Neural cell (in vitro differentiated cells): ENCODE data around the gene TMEM200B. TPM values are rescaled to one million over a fixed set of nuclear protein-coding genes. Genes with fewer than 3 reads are reported as not detected.

ENCODE experiments used
- H2AFZ ChIP-seq: fragments of 200-600, 300-800 bp; sonication (generic), shearing (Covaris generic); 2 replicates; pipeline ENCODE4 v1.6.0; 2014; ENCODE audit warnings: low read depth, mild to moderate bottlenecking, antibody characterized with exemption, low read length, moderate library complexity
- H3F3A ChIP-seq: fragments of 200-600 bp; shearing (Covaris generic); 2 replicates; pipeline ENCODE4 v1.6.1; 2016; ENCODE audit warnings: mild to moderate bottlenecking, moderate library complexity, mixed read lengths, antibody characterized with exemption, low read length; ENCODE audit not compliant: insufficient read depth, poor library complexity, severe bottlenecking
- H3K27ac ChIP-seq: fragments of 200-600, 300-800 bp; sonication (generic), shearing (Covaris generic); 2 replicates; pipeline ENCODE4 v1.5.1; 2014; ENCODE audit warnings: mild to moderate bottlenecking, low read length, moderate library complexity
- H3K27me3 ChIP-seq: fragments of 300-800, 200-600 bp; sonication (generic), shearing (Covaris generic); 2 replicates; pipeline ENCODE4 v1.6.0; 2014; ENCODE audit warnings: mild to moderate bottlenecking, low read depth, low read length, moderate library complexity; ENCODE audit not compliant: insufficient read depth
- H3K36me3 ChIP-seq: fragments of 300-800, 200-600 bp; sonication (generic), shearing (Covaris generic); 2 replicates; pipeline ENCODE4 v1.5.1; 2014; ENCODE audit warnings: mild to moderate bottlenecking, antibody characterized with exemption, low read length, moderate library complexity; ENCODE audit not compliant: insufficient read depth
- H3K4me2 ChIP-seq: fragments of 300-800, 200-600 bp; sonication (generic), shearing (Covaris generic); 2 replicates; pipeline ENCODE4 v1.6.0; 2014; ENCODE audit warnings: mild to moderate bottlenecking, low read length
- H3K4me3 ChIP-seq: fragments of 300-800, 200-600 bp; sonication (generic), shearing (Covaris generic); 2 replicates; pipeline ENCODE4 v1.5.1; 2014; ENCODE audit warnings: mild to moderate bottlenecking, low read length, moderate library complexity
- H3K79me2 ChIP-seq: fragments of 200-600 bp; shearing (Covaris generic); replicated peaks from 2 replicates; pipeline ENCODE4 v1.6.0; 2014; ENCODE audit warnings: mild to moderate bottlenecking, low read length, moderate library complexity; ENCODE audit not compliant: insufficient read depth
- H3K9ac ChIP-seq: fragments of 300-800, 200-600 bp; sonication (generic), shearing (Covaris generic); 2 replicates; pipeline ENCODE4 v1.6.1; 2016; ENCODE audit warnings: mild to moderate bottlenecking, low read length, mixed read lengths
- H3K9me2 ChIP-seq: fragments of 200-600 bp; shearing (Covaris generic); 2 replicates; pipeline ENCODE4 v1.6.1; 2016; ENCODE audit warnings: mild to moderate bottlenecking, low read length, mixed read lengths; ENCODE audit not compliant: insufficient read depth
- H3K9me3 ChIP-seq: fragments of 200-600, 300-800 bp; sonication (generic), shearing (Covaris generic); 2 replicates; pipeline ENCODE4 v1.6.1; 2016; ENCODE audit warnings: mild to moderate bottlenecking, mixed run types, low read length, moderate library complexity, mixed read lengths
- H4K20me1 ChIP-seq: fragments of 200-600 bp; shearing (Covaris generic); 2 replicates; pipeline ENCODE4 v1.6.1; 2016; ENCODE audit warnings: mild to moderate bottlenecking, mixed run types; ENCODE audit not compliant: insufficient read depth
- EP300 ChIP-seq: fragments of 450-650 bp; conservative IDR thresholded peaks from 2 replicates; pipeline ENCODE4 v1.6.1; 2014; ENCODE audit warnings: antibody characterized with exemption, mild to moderate bottlenecking, moderate library complexity; ENCODE audit not compliant: poor library complexity, severe bottlenecking
- EZH2 ChIP-seq: fragments of 200-600, 300-800 bp; shearing (Covaris generic), sonication (generic); IDR thresholded peaks from 2 replicates; pipeline ENCODE4 v1.6.1; 2014; ENCODE audit warnings: antibody characterized with exemption, low read length, borderline replicate concordance, mild to moderate bottlenecking; ENCODE audit not compliant: insufficient read depth, poor library complexity, severe bottlenecking
- MXI1 ChIP-seq: fragments of 450-650 bp; conservative IDR thresholded peaks from 2 replicates; pipeline ENCODE4 v1.6.1; 2014; ENCODE audit warnings: antibody characterized with exemption, mild to moderate bottlenecking; ENCODE audit not compliant: poor library complexity, severe bottlenecking
- POLR2AphosphoS5 ChIP-seq: IDR thresholded peaks from 2 replicates; pipeline ENCODE4 v1.6.1; 2012
- RAD21 ChIP-seq: fragments of 450-650 bp; conservative IDR thresholded peaks from 2 replicates; pipeline ENCODE4 v1.6.1; 2014; ENCODE audit warnings: antibody characterized with exemption, mild to moderate bottlenecking, moderate library complexity
- SMC3 ChIP-seq: fragments of 450-650 bp; conservative IDR thresholded peaks from 2 replicates; pipeline ENCODE4 v1.6.1; 2014; ENCODE audit warnings: antibody characterized with exemption, mild to moderate bottlenecking, moderate library complexity; ENCODE audit not compliant: poor library complexity
- TAF1 ChIP-seq: IDR thresholded peaks from 2 replicates; pipeline ENCODE4 v1.6.1; 2012; ENCODE audit warnings: low read depth
- polyA plus RNA-seq: library from polyadenylated mRNA; depleted of rRNA; stranded (reverse); fragments of >200 nt; gene quantifications from 2 replicates; pipeline ENCODE4 v1.2.3, GENCODE V29; 2014
- TF ChIP-seq, protein P1 (sequence below): IDR thresholded peaks from 2 replicates; pipeline ENCODE4 v1.6.1; 2012; ENCODE audit warnings: borderline replicate concordance
- TF ChIP-seq, protein P2 (sequence below): fragments of 450-650 bp; IDR thresholded peaks from 2 replicates; pipeline ENCODE4 v1.5.1; 2014; ENCODE audit warnings: antibody characterized with exemption, mild to moderate bottlenecking, moderate library complexity; ENCODE audit not compliant: poor library complexity, severe bottlenecking

TMEM200B gene
- polyA plus RNA-seq, 1 donor from 2014 or later, result 0.11 TPM

DNA sequence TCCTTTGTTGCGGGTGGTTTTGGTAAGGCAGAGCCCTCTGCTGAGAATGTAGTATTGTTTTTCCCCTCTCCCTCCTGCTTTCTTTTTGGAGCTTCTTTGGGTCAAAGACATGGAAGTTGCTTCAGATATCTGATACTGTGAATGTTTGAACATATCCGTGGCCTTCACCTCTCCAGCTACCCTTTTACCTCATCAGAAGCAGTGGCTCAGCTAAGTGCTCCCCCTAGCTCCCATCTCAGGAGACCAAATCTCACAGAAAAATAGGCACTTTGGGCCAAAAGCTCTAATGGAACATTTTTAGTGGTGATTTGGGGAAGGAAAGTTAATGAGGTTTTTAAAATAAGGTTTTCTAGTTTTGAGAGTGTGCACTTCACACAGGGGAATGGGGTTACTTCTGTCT is 6.3 kb downstream of the TMEM200B start:
- H3K36me3 ChIP-seq, result peaks cover 4% of the 10 kb centered on the region
- peaks cover 24% of the 10 kb centered on the region for H3K27me3 ChIP-seq
- H3K4me2 ChIP-seq, result no peak overlapping the region
- no peak overlapping the region for H2AFZ ChIP-seq
- no peaks in the 10 kb centered on the region for H3K9me3 ChIP-seq
- H4K20me1 ChIP-seq, result no peaks in the 10 kb centered on the region
- H3K9ac ChIP-seq, result no peak overlapping the region
- H3K4me3 ChIP-seq, result no peak overlapping the region
- TF ChIP-seq RAD21, result no peak
- TF ChIP-seq TAF1, result no peak
- TF ChIP-seq, protein P1, sequence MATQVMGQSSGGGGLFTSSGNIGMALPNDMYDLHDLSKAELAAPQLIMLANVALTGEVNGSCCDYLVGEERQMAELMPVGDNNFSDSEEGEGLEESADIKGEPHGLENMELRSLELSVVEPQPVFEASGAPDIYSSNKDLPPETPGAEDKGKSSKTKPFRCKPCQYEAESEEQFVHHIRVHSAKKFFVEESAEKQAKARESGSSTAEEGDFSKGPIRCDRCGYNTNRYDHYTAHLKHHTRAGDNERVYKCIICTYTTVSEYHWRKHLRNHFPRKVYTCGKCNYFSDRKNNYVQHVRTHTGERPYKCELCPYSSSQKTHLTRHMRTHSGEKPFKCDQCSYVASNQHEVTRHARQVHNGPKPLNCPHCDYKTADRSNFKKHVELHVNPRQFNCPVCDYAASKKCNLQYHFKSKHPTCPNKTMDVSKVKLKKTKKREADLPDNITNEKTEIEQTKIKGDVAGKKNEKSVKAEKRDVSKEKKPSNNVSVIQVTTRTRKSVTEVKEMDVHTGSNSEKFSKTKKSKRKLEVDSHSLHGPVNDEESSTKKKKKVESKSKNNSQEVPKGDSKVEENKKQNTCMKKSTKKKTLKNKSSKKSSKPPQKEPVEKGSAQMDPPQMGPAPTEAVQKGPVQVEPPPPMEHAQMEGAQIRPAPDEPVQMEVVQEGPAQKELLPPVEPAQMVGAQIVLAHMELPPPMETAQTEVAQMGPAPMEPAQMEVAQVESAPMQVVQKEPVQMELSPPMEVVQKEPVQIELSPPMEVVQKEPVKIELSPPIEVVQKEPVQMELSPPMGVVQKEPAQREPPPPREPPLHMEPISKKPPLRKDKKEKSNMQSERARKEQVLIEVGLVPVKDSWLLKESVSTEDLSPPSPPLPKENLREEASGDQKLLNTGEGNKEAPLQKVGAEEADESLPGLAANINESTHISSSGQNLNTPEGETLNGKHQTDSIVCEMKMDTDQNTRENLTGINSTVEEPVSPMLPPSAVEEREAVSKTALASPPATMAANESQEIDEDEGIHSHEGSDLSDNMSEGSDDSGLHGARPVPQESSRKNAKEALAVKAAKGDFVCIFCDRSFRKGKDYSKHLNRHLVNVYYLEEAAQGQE, result no peak
- TF ChIP-seq, protein P2, sequence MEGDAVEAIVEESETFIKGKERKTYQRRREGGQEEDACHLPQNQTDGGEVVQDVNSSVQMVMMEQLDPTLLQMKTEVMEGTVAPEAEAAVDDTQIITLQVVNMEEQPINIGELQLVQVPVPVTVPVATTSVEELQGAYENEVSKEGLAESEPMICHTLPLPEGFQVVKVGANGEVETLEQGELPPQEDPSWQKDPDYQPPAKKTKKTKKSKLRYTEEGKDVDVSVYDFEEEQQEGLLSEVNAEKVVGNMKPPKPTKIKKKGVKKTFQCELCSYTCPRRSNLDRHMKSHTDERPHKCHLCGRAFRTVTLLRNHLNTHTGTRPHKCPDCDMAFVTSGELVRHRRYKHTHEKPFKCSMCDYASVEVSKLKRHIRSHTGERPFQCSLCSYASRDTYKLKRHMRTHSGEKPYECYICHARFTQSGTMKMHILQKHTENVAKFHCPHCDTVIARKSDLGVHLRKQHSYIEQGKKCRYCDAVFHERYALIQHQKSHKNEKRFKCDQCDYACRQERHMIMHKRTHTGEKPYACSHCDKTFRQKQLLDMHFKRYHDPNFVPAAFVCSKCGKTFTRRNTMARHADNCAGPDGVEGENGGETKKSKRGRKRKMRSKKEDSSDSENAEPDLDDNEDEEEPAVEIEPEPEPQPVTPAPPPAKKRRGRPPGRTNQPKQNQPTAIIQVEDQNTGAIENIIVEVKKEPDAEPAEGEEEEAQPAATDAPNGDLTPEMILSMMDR, result no peak
- no peak for TF ChIP-seq POLR2AphosphoS5
- no peak for TF ChIP-seq EZH2
- no peak for TF ChIP-seq EP300
- no peaks in the 10 kb centered on the region for H3K79me2 ChIP-seq
- no peak overlapping the region for H3K27ac ChIP-seq
- no peaks in the 10 kb centered on the region for H3F3A ChIP-seq
- H3K9me2 ChIP-seq, result no peaks in the 10 kb centered on the region

DNA sequence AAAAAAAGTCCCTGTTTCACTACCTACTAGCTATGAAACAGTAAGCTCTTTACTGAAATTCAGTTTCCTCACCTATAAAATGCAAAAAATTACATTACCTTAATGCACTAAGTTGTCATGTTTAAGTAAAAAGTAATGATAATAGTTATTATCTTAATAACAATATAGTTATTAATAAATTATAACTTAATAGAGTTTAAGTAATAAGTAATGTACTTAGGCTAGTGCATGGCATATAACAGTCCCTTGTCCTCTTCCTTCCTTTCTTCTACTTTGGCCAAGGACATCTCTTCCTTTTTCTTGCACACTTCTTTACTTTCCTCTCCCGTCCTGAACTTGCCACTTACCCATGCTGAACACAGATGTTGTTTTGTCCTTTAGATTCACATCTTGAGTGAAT is 9.0 kb downstream of the TMEM200B start:
- no peaks in the 10 kb centered on the region for H4K20me1 ChIP-seq
- no peaks in the 10 kb centered on the region for H3K9me3 ChIP-seq
- no peak overlapping the region for H2AFZ ChIP-seq
- H3F3A ChIP-seq, result no peaks in the 10 kb centered on the region
- no peak overlapping the region for H3K27ac ChIP-seq
- no peak overlapping the region for H3K4me3 ChIP-seq
- no peak overlapping the region for H3K9ac ChIP-seq
- peaks cover 4% of the 10 kb centered on the region for H3K36me3 ChIP-seq
- no peaks in the 10 kb centered on the region for H3K9me2 ChIP-seq
- H3K4me2 ChIP-seq, result no peak overlapping the region
- no peaks in the 10 kb centered on the region for H3K27me3 ChIP-seq
- H3K79me2 ChIP-seq, result no peaks in the 10 kb centered on the region
- TF ChIP-seq RAD21, result no peak
- TF ChIP-seq, protein P1, result no peak
- TF ChIP-seq EZH2, result no peak
- no peak for TF ChIP-seq EP300
- no peak for TF ChIP-seq SMC3
- no peak for TF ChIP-seq MXI1
- no peak for TF ChIP-seq POLR2AphosphoS5
- TF ChIP-seq, protein P2, result no peak
- TF ChIP-seq TAF1, result no peak
